IMR-90 (cell line): Measurements from ENCODE around the gene MLH3. TPM values are rescaled to one million over a fixed set of nuclear protein-coding genes. Genes with fewer than 3 reads are reported as not detected.

Experiments
- ATAC-seq: fragments of 200-7000 bp; cut with Tn5 transposase; 2 replicates; pipeline ENCODE4 v1.9.1; 2020; ENCODE audit warnings: low read depth, mild to moderate bottlenecking, moderate library complexity
- BruUV-seq: library from RNA; stranded (reverse); fragments of 400-500 nt; replicated peaks from 2 replicates; lab custom pipeline; 2021; lab: Mats Ljungman, UMichigan
- CTCF ChIA-PET: fragments of 300-600 bp; formaldehyde crosslinking; extraction: SDS; loops from one replicate; lab custom pipeline; 2021; ENCODE audit warnings: antibody characterized with exemption; lab: Yijun Ruan, JAX
- POLR2A ChIA-PET: fragments of 300-600 bp; sonication (Branson Sonifier 250); formaldehyde crosslinking; loops from one replicate; lab custom pipeline; 2022; ENCODE audit warnings: antibody characterized with exemption; ENCODE audit not compliant: unreplicated experiment; lab: Charles Lee
- DNase-seq: peaks from one replicate; pipeline ENCODE4 v3.0.0; 2013
- H2AFZ ChIP-seq: replicated peaks from 2 replicates; pipeline ENCODE3; 2013; ENCODE audit warnings: low read length, mild to moderate bottlenecking; ENCODE audit not compliant: poor library complexity
- H2AK5ac ChIP-seq: 2 replicates; pipeline ENCODE4 v1.6.1; 2013; ENCODE audit warnings: low read depth, low read length, inconsistent platforms
- H2AK9ac ChIP-seq: replicated peaks from 2 replicates; pipeline ENCODE3; 2013; ENCODE audit warnings: mild to moderate bottlenecking, low read depth, low read length, moderate library complexity; ENCODE audit not compliant: poor library complexity
- H2BK120ac ChIP-seq: 2 replicates; pipeline ENCODE4 v1.6.1; 2013; ENCODE audit warnings: low read depth, low read length, inconsistent platforms
- H2BK15ac ChIP-seq: 3 replicates; pipeline ENCODE4 v1.6.1; 2013; ENCODE audit warnings: low read depth, low read length, inconsistent platforms
- H2BK20ac ChIP-seq: 2 replicates; pipeline ENCODE4 v1.6.1; 2013; ENCODE audit warnings: low read depth, mild to moderate bottlenecking, inconsistent platforms, low read length, moderate library complexity
- H2BK5ac ChIP-seq: 2 replicates; pipeline ENCODE4 v1.6.1; 2013; ENCODE audit warnings: mild to moderate bottlenecking, low read depth, low read length, inconsistent platforms; ENCODE audit not compliant: poor library complexity, severe bottlenecking
- H3K14ac ChIP-seq: replicated peaks from 2 replicates; pipeline ENCODE4 v1.6.1; 2013; ENCODE audit warnings: low read depth, low read length, inconsistent platforms
- H3K18ac ChIP-seq: 2 replicates; pipeline ENCODE4 v1.6.1; 2013; ENCODE audit warnings: low read depth, low read length, control low read depth
- H3K23ac ChIP-seq: 2 replicates; pipeline ENCODE4 v1.6.1; 2013; ENCODE audit warnings: low read depth, low read length, inconsistent platforms
- H3K27ac ChIP-seq: 2 replicates; pipeline ENCODE4 v1.5.1; 2013; ENCODE audit warnings: mild to moderate bottlenecking, control low read depth, low read length; ENCODE audit not compliant: insufficient read depth
- H3K27me3 ChIP-seq: 2 replicates; pipeline ENCODE4 v1.6.1; 2013; ENCODE audit warnings: low read length; ENCODE audit not compliant: control insufficient read depth, insufficient read depth
- H3K36me3 ChIP-seq: 2 replicates; pipeline ENCODE4 v1.6.1; 2013; ENCODE audit warnings: low read length, mixed read lengths; ENCODE audit not compliant: control insufficient read depth, insufficient read depth
- H3K4ac ChIP-seq: 2 replicates; pipeline ENCODE4 v1.6.1; 2013; ENCODE audit warnings: low read depth, low read length, inconsistent platforms
- H3K4me1 ChIP-seq: 2 replicates; pipeline ENCODE4 v1.6.1; 2013; ENCODE audit warnings: low read length, mixed read lengths; ENCODE audit not compliant: control insufficient read depth, insufficient read depth
- H3K4me2 ChIP-seq: 2 replicates; pipeline ENCODE4 v1.6.1; 2013; ENCODE audit warnings: low read depth, mild to moderate bottlenecking, control low read depth, low read length, moderate library complexity
- H3K4me3 ChIP-seq: 2 replicates; pipeline ENCODE4 v1.5.1; 2013; ENCODE audit warnings: low read depth, mild to moderate bottlenecking, control low read depth, low read length, moderate library complexity; ENCODE audit not compliant: insufficient read depth
- H3K56ac ChIP-seq: 2 replicates; pipeline ENCODE4 v1.6.1; 2013; ENCODE audit warnings: low read length, inconsistent platforms; ENCODE audit not compliant: insufficient read depth; ENCODE audit errors: extremely low read depth
- H3K79me1 ChIP-seq, 2 experiments: 2 replicates each; pipeline ENCODE4 v1.6.1; 2013; ENCODE audit warnings: low read length in 2 of 2, inconsistent platforms in 1 of 2, low read depth in 1 of 2
- H3K9ac ChIP-seq: 2 replicates; pipeline ENCODE4 v1.6.1; 2013; ENCODE audit warnings: low read depth, low read length, control low read depth
- H3K9me1 ChIP-seq: 2 replicates; pipeline ENCODE4 v1.6.1; 2013; ENCODE audit warnings: low read length, inconsistent platforms; ENCODE audit not compliant: insufficient read depth
- H3K9me3 ChIP-seq: 2 replicates; pipeline ENCODE4 v1.6.1; 2013; ENCODE audit warnings: low read length; ENCODE audit not compliant: control insufficient read depth, insufficient read depth
- H4K20me1 ChIP-seq: 2 replicates; pipeline ENCODE4 v1.6.1; 2013; ENCODE audit warnings: low read length, inconsistent platforms; ENCODE audit not compliant: insufficient read depth
- H4K5ac ChIP-seq: 2 replicates; pipeline ENCODE4 v1.6.1; 2013; ENCODE audit warnings: mild to moderate bottlenecking, low read depth, low read length, control low read depth
- H4K8ac ChIP-seq, 2 experiments: 2 replicates each; pipeline ENCODE4 v1.6.1; 2013; ENCODE audit warnings: low read depth in 2 of 2, low read length in 2 of 2, control low read depth in 1 of 2, inconsistent platforms in 1 of 2
- H4K91ac ChIP-seq: 2 replicates; pipeline ENCODE4 v1.6.1; 2013; ENCODE audit warnings: low read depth, low read length, inconsistent platforms; ENCODE audit not compliant: insufficient read depth
- FOS ChIP-seq: fragments of 150-350 bp; IDR thresholded peaks from 2 replicates; pipeline ENCODE4 v1.6.1; 2016; ENCODE audit warnings: low read depth, low read length
- RAD21 ChIP-seq: IDR thresholded peaks from 2 replicates; pipeline ENCODE4 v1.6.1; 2012; ENCODE audit warnings: low read length, improper control_type of control experiment
- WGBS, 2 experiments: methylation state at CpG; one replicate each; pipeline versions ENCODE4 v1.1.5 to v1.1.7; 2013; ENCODE audit warnings: missing lambda C conversion rate in 2 of 2; ENCODE audit not compliant: insufficient read length in 1 of 2; ENCODE audit errors: extremely low coverage in 2 of 2; 5-methylcytosine and 5-hydroxymethylcytosine counted together
- dilution Hi-C: fragments of 300-500 bp; cut with HindIII; formaldehyde crosslinking; loops from one replicate; pipeline ENCODE4 v1.14.3; 2018; ENCODE audit warnings: low sequenced_read_pairs; ENCODE audit not compliant: unreplicated experiment
- in situ Hi-C: fragments of 300-500 bp; cut with MboI; formaldehyde crosslinking; loops from 3 replicates; pipeline ENCODE4 v1.14.3; 2019; ENCODE audit warnings: low sequenced_read_pairs, inconsistent platforms, mixed read lengths
- intact Hi-C: fragments of 100-400 bp; cut with micrococcal nuclease; formaldehyde crosslinking; loops from 2 replicates; pipeline ENCODE4 v1.10.0; 2022
- polyA plus RNA-seq, 3 experiments: library from polyadenylated mRNA; depleted of rRNA; stranded (reverse); fragments of >200 nt; gene quantifications; 2 replicates each; pipeline ENCODE4 v1.2.3, GENCODE V29; 2012; ENCODE audit warnings: low replicate concordance in 1 of 3
- total RNA-seq: library from RNA; depleted of rRNA; stranded (reverse); fragments of >200 nt; gene quantifications from 2 replicates; pipeline ENCODE4 v1.2.3, GENCODE V29; 2012

The MLH3 gene
- total and polyA plus RNA-seq, 2 of the 4 experiments (the other 2 are of a cell fraction): 5.6 to 14.7 TPM

GRCh38 chr14:75011356-75011994, 39.8 kb downstream of the MLH3 start:
- Histone ChIP-seq H3K9me3 (no peaks in the 10 kb centered on the region), H3K4me3 (no peak overlapping the region), H4K8ac (peak overlapping the region in 1 of 2 experiments; percentile 33; a peak in 1 of 4 replicates), H4K20me1 (no peaks in the 10 kb centered on the region), H2AK5ac (no peak overlapping the region), H2BK15ac (no peak overlapping the region), H2BK120ac (peak overlapping the region; percentile 32; the same call in 1 of the 2 replicates), H3K18ac (no peak overlapping the region; the same call in 1 of the 2 replicates), H3K27me3 (no peaks in the 10 kb centered on the region), H2AK9ac (no peak overlapping the region), H3K27ac (peak overlapping the region; percentile 72; the same call in 1 of the 2 replicates), H3K14ac (peak overlapping the region; percentile 6; the same call in 1 of the 2 replicates), H3K79me1 (peaks cover 15 to 25% of the 10 kb centered on the region in 2 experiments; a peak in 3 of 4 replicates), H3K23ac (0 out of 2 replicates have a peak overlapping the region, but pooled peaks have one; percentile 28), H2BK20ac (no peak overlapping the region), H3K4ac (peak overlapping the region; percentile 28; the same call in 1 of the 2 replicates), H4K5ac (peak overlapping the region; percentile 17; the same call in 1 of the 2 replicates), H3K36me3 (peaks cover 32% of the 10 kb centered on the region), H3K4me1 (peaks cover 3% of the 10 kb centered on the region; the same call in 1 of the 2 replicates), H3K9ac (peak overlapping the region; percentile 34; the same call in 1 of the 2 replicates), H4K91ac (no peak overlapping the region), H3K4me2 (peak overlapping the region; percentile 75; the same call in 1 of the 2 replicates), H3K56ac (no peak overlapping the region), H2AFZ (no peak overlapping the region), H2BK5ac (peak overlapping the region; percentile 69), H3K9me1 (peaks cover 5% of the 10 kb centered on the region)
- dilution Hi-C loops: no loop called here
- ChIA-PET POLR2A (no interaction called here), CTCF (interaction anchor here (0.6 to 1.3 kb wide), 3 partner anchors 9 to 85 kb away, joined by 3 read pairs; partner anchors contain the start of gene EIF2B2)
- WGBS, 2 experiments: 100% methylated on average over 1 of the region's 4 CpGs; no CpG with 5 or more reads in 1 of the 2 experiments
- DNase-seq: peak; percentile 78
- ATAC-seq: peak; percentile 95
- no TSS peak for BruUV-seq
- in situ Hi-C loops: no loop called here
- intact Hi-C loops: no loop called here
- TF ChIP-seq RAD21 (no peak), FOS (peak; percentile 71)
